GM12878 (cell line): ENCODE data around the gene WDFY1. TPM values are rescaled to one million over a fixed set of nuclear protein-coding genes. Genes with fewer than 3 reads are reported as not detected.

Experiments used
- ATAC-seq: fragments of 200-7000 bp; cut with Tn5 transposase; 3 replicates; pipeline ENCODE4 v1.9.1; 2020; ENCODE audit warnings: mild to moderate bottlenecking, moderate library complexity
- BruUV-seq: library from RNA; stranded (reverse); fragments of 400-500 nt; replicated peaks from 2 replicates; lab custom pipeline; 2021; lab: Mats Ljungman, UMichigan
- CTCF ChIA-PET: fragments of 300-600 bp; sonication (Branson Sonifier 250); formaldehyde crosslinking; extraction: SDS; loops from one replicate; lab custom pipeline; 2021; ENCODE audit warnings: inconsistent platforms; lab: Yijun Ruan, JAX
- POLR2A ChIA-PET: fragments of 350-600 bp; formaldehyde crosslinking; extraction: SDS; loops from one replicate; lab custom pipeline; 2021; ENCODE audit warnings: inconsistent platforms; lab: Charles Lee
- RAD21 ChIA-PET: fragments of 300-600 bp; sonication (Branson Sonifier 250); formaldehyde crosslinking; loops from one replicate; lab custom pipeline; 2023; ENCODE audit warnings: antibody characterized with exemption; ENCODE audit not compliant: unreplicated experiment; lab: Charles Lee
- SMC1A ChIA-PET: fragments of 300-600 bp; sonication (Branson Sonifier 250); formaldehyde crosslinking; loops from one replicate; lab custom pipeline; 2023; ENCODE audit not compliant: unreplicated experiment, uncharacterized antibody; lab: Charles Lee
- DNase-seq: peaks from one replicate; pipeline ENCODE4 v3.0.0-alpha.2; 2011; ENCODE audit warnings: low read depth, low spot score
- FAIRE-seq: peaks from 3 replicates; lab custom pipeline; 2011; peaks lifted over from hg19 to GRCh38; lab: Jason Lieb, UNC
- H2AFZ ChIP-seq: 2 replicates; pipeline ENCODE4 v1.6.0; 2011; ENCODE audit warnings: low read depth, low read length, control low read depth; ENCODE audit not compliant: control insufficient read depth
- H3K27ac ChIP-seq: 2 replicates; pipeline ENCODE4 v1.5.1; 2011; ENCODE audit warnings: control low read depth; ENCODE audit not compliant: control insufficient read depth, insufficient read depth
- H3K27me3 ChIP-seq, 2 experiments: replicated peaks in 1 of 2; 2 replicates each; pipeline versions ENCODE4 v1.6.0 to v1.6.1; 2011; ENCODE audit warnings: low read length in 1 of 2; ENCODE audit not compliant: control insufficient read depth in 2 of 2, insufficient read depth in 2 of 2
- H3K36me3 ChIP-seq, 2 experiments: 2 replicates each; pipeline ENCODE4 v1.5.1; 2011; ENCODE audit warnings: low read length in 1 of 2; ENCODE audit not compliant: control insufficient read depth in 2 of 2, insufficient read depth in 2 of 2
- H3K4me1 ChIP-seq: 2 replicates; pipeline ENCODE4 v1.6.1; 2011; ENCODE audit warnings: mild to moderate bottlenecking, low read length, moderate library complexity, mixed read lengths; ENCODE audit not compliant: control insufficient read depth, insufficient read depth
- H3K4me2 ChIP-seq: 2 replicates; pipeline ENCODE4 v1.6.0; 2011; ENCODE audit warnings: control low read depth; ENCODE audit not compliant: control insufficient read depth, insufficient read depth
- H3K4me3 ChIP-seq: fragments of 200-600 bp; sonication (generic); 2 replicates; pipeline ENCODE4 v1.5.1; 2016
- H3K79me2 ChIP-seq: 2 replicates; pipeline ENCODE4 v1.6.0; 2011; ENCODE audit warnings: low read length; ENCODE audit not compliant: control insufficient read depth, insufficient read depth
- H3K9ac ChIP-seq: 2 replicates; pipeline ENCODE4 v1.8.0; 2011; ENCODE audit warnings: low read length, control low read depth, mixed read lengths; ENCODE audit not compliant: control insufficient read depth, insufficient read depth
- H3K9me3 ChIP-seq: replicated peaks from 3 replicates; pipeline ENCODE4 v1.5.1; 2011; ENCODE audit warnings: mild to moderate bottlenecking, low read length; ENCODE audit not compliant: control insufficient read depth, insufficient read depth
- H4K20me1 ChIP-seq: 2 replicates; pipeline ENCODE4 v1.6.0; 2011; ENCODE audit not compliant: control insufficient read depth, insufficient read depth
- CBX5 ChIP-seq: sonication (generic); IDR thresholded peaks from 2 replicates; pipeline ENCODE4 v1.6.1; 2016; ENCODE audit warnings: low read depth, moderate library complexity, mild to moderate bottlenecking, inconsistent platforms
- NR2C1 ChIP-seq: fragments of 450-650 bp; IDR thresholded peaks from 2 replicates; pipeline ENCODE4 v1.6.1; 2017; ENCODE audit warnings: antibody characterized with exemption, mild to moderate bottlenecking, moderate library complexity
- PRDM15 ChIP-seq: fragments of 450-650 bp; formaldehyde crosslinking; IDR thresholded peaks from 2 replicates; pipeline ENCODE4 v1.4.0; 2020; ENCODE audit warnings: mild to moderate bottlenecking, moderate library complexity
- SMC3 ChIP-seq: IDR thresholded peaks from 2 replicates; pipeline ENCODE4 v1.6.1; 2011; ENCODE audit warnings: low read length, improper control_type of control experiment, borderline replicate concordance
- ZBTB11 ChIP-seq: fragments of 450-650 bp; formaldehyde crosslinking; IDR thresholded peaks from 2 replicates; pipeline ENCODE4 v1.5.0; 2022; ENCODE audit warnings: mild to moderate bottlenecking, missing genetic modification characterization
- ZNF274 ChIP-seq: IDR thresholded peaks from one replicate; pipeline ENCODE4 v1.8.0; 2011; ENCODE audit not compliant: insufficient read length, insufficient read depth
- WGBS: methylation state at CpG from one replicate; pipeline ENCODE4 v1.1.6; 2016; ENCODE audit warnings: low lambda C conversion rate; ENCODE audit not compliant: insufficient replicate concordance, insufficient coverage; ENCODE audit errors: missing lambda C conversion rate; 5-methylcytosine and 5-hydroxymethylcytosine counted together
- in situ Hi-C: fragments of 300-500 bp; cut with MboI; formaldehyde crosslinking; loops from 9 replicates; pipeline ENCODE4 v1.14.3; 2018; ENCODE audit warnings: mixed read lengths
- intact Hi-C: fragments of 100-400 bp; cut with micrococcal nuclease; formaldehyde crosslinking; loops from one replicate; pipeline ENCODE4 v1.14.2; 2022; ENCODE audit not compliant: unreplicated experiment
- polyA plus RNA-seq, 11 experiments: library from polyadenylated mRNA; depleted of rRNA in 4 of 11; unstranded in 6 of 11; stranded (reverse) in 5 of 11; fragments of >200 nt; fragmentation: Nextera tagmentation in 4 of 11; fragmentation: Illumina TruSeq in 1 of 11; extraction: Ambion mirVana in 4 of 11; extraction: Trizol in 1 of 11; gene quantifications; 1 replicate in 1 of 11; 2 replicates in 10 of 11; pipeline versions ENCODE4 v1.2.1 to v1.2.3, GENCODE V29; 2011 to 2016; ENCODE audit warnings: inconsistent platforms in 2 of 11, missing spikeins in 2 of 11, low read depth in 1 of 11
- total RNA-seq, 4 experiments: library from RNA; depleted of rRNA in 3 of 4; stranded (reverse); fragments of >200 nt in 3 of 4; fragmentation: Illumina TruSeq in 1 of 4; extraction: Trizol in 1 of 4; gene quantifications; 2 replicates each; pipeline versions ENCODE4 v1.2.1 to v1.2.3, GENCODE V29; 2013 to 2021

The WDFY1 gene
- total and polyA plus RNA-seq, 10 of the 15 experiments (the other 5 are each of a cell fraction or from before 2014, with no cell fraction given): 2.9 to 28.1 (median 13.1) TPM

GRCh38 chr2:223852281-223852795 is 92.8 kb downstream of the WDFY1 start:
- CTCF ChIA-PET: no interaction called here

GRCh38 chr2:223847410-223847809 is 97.7 kb downstream of the WDFY1 start:
- no peaks in the 10 kb centered on the region for H3K79me2 ChIP-seq
- no peak for FAIRE-seq
- no TSS peak for BruUV-seq
- H3K36me3 ChIP-seq: no peaks in the 10 kb centered on the region; a peak in 1 of 4 replicates
- in situ Hi-C loops: no loop called here
- H3K27me3 ChIP-seq: no peaks in the 10 kb centered on the region
- peaks cover 12% of the 10 kb centered on the region; the same call in 2 of the 3 replicates for H3K9me3 ChIP-seq
- no peak overlapping the region for H2AFZ ChIP-seq
- intact Hi-C loops: no loop called here
- DNase-seq: no peak
- ChIA-PET CTCF (no interaction called here), RAD21 (no interaction called here), SMC1A (interaction anchor here (1.0 to 1.3 kb wide), 2 partner anchors 9 to 12 kb away, joined by 3 read pairs; no protein-coding TSS in a partner anchor)
- no peaks in the 10 kb centered on the region for H4K20me1 ChIP-seq
- no peak overlapping the region for H3K27ac ChIP-seq
- 87% methylated on average over 7 of the region's 7 CpGs for WGBS
- ATAC-seq: no peak
- H3K9ac ChIP-seq: no peak overlapping the region
- H3K4me3 ChIP-seq: no peak overlapping the region
- H3K4me2 ChIP-seq: no peak overlapping the region
- TF ChIP-seq PRDM15 (CRISPR knock-in tag) (no peak), ZBTB11 (CRISPR knock-in tag) (no peak), CBX5 (no peak), ZNF274 (no peak)
- TF ChIP-seq, all 136 proteins: peak for 0
- no peaks in the 10 kb centered on the region for H3K4me1 ChIP-seq
- POLR2A ChIA-PET: interaction anchor here (1.2 kb wide), 1 partner anchor 9 kb away, joined by 3 read pairs; no protein-coding TSS in a partner anchor

More at GRCh38 chr2:223852281-223852795, 92.8 kb downstream of the WDFY1 start:
- ATAC-seq (no peak), FAIRE-seq (no peak), DNase-seq (no peak)
- ChIA-PET SMC1A (interaction anchor here (1.4 kb wide), 1 partner anchor 11 kb away, joined by 5 read pairs; no protein-coding TSS in a partner anchor), POLR2A (interaction anchor here (1.3 kb wide), 1 partner anchor 14 kb away, joined by 5 read pairs; no protein-coding TSS in a partner anchor), RAD21 (no interaction called here)
- Histone ChIP-seq H2AFZ (no peak overlapping the region), H3K9me3 (peaks cover 12% of the 10 kb centered on the region; the same call in 2 of the 3 replicates), H3K4me2 (no peak overlapping the region), H3K27ac (no peak overlapping the region), H3K27me3 (no peaks in the 10 kb centered on the region), H3K36me3 (no peaks in the 10 kb centered on the region; a peak in 1 of 4 replicates), H3K9ac (no peak overlapping the region), H3K4me3 (no peak overlapping the region), H3K79me2 (no peaks in the 10 kb centered on the region), H4K20me1 (no peaks in the 10 kb centered on the region), H3K4me1 (peaks cover 9% of the 10 kb centered on the region)
- BruUV-seq: no TSS peak
- in situ Hi-C loops: no loop called here
- intact Hi-C loops: no loop called here
- no peak for TF ChIP-seq NR2C1
- TF ChIP-seq SMC3: no peak
- WGBS: 95% methylated on average over 3 of the region's 3 CpGs
